Stimulated activated CD4-positive, alpha-beta T cell treated with anti-CD3 and anti-CD28 coated beads, Interleukin-1b, Interleukin-23, amount 100 ng/mL, for 1 hour (primary cell): Measurements from ENCODE around the gene PRAMEF9.
"Not testable (repeated sequence)": the region's sequence is repeated elsewhere in the genome, so short reads cannot be mapped to it uniquely, and the experiment has no call there.

ENCODE experiments used
- DNase-seq, 2 donors: peaks; one replicate each; pipeline ENCODE4 v3.0.0-alpha.2; 2020; ENCODE audit warnings: low read depth in 2 of 2

PRAMEF9 gene

GRCh38 chr1:13171548-13171947 lies at the start of gene PRAMEF9:
Gene PRAMEF9 (plus strand): TSS chr1:13171848. CDS start chr1:13175281, 3,433 bp downstream.
- not testable (repeated sequence) for DNase-seq

DNA sequence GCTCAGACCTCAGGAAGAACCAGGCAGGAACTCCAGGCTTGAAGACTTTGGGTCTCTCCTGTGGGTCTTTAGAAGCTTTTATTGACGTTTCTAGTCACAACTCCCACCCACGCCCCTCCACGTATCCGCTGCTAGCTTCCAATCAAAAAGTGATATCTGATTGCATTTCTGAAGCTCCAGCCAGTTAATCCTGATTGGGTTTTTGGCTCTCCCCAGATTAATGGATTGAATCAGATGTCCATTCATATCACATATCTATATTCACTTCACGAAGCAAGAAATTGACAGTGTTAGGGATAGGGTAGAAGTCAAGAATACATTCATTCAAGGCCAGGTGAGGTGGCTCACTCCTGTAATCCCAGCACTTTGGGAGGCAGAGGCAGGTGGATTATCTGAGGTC lies 15.7 kb upstream of the PRAMEF9 start, which contains the start of gene PRAMEF26:
Gene PRAMEF26, minus strand, starts transcription at position 101 of the 400 bp plus-strand sequence. CDS start 2,914 bp downstream, outside the sequence.
- DNase-seq, result not testable (repeated sequence)

GRCh38 chr1:13165531-13165930 lies 6.1 kb upstream of the PRAMEF9 start, which contains the start of gene HNRNPCL4:
Gene HNRNPCL4 (minus strand): TSS chr1:13165631. CDS start chr1:13165467, 164 bp downstream.
- DNase-seq, result not testable (repeated sequence)

DNA sequence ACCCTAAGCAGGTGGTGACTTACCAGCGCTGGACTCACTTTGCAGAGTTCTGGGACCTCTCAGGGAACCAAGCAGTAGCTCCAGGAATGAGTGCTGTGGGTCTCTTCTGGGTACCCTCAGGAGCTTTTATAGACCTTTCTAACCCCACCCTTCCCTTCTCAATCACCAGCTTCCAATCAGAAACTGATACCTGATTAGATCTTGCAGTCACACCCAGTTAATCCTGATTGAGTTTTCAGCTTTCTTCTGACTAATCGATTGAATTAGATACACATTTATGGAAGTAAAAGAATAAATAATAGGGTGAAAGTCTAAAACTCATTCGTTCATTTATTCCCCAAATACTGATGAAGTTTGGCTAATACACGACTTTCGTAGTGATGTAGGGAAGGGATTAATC lies 29.7 kb downstream of the PRAMEF9 start, which contains the start of gene PRAMEF13:
Gene PRAMEF13, minus strand, starts transcription at position 101 of the 400 bp plus-strand sequence. CDS start 1,820 bp downstream, outside the sequence.
- not testable (repeated sequence) for DNase-seq

- not testable (repeated sequence) for DNase-seq
These were observed 37.1 kb downstream of the PRAMEF9 start for GRCh38 chr1:13208712-13209111.

DNA sequence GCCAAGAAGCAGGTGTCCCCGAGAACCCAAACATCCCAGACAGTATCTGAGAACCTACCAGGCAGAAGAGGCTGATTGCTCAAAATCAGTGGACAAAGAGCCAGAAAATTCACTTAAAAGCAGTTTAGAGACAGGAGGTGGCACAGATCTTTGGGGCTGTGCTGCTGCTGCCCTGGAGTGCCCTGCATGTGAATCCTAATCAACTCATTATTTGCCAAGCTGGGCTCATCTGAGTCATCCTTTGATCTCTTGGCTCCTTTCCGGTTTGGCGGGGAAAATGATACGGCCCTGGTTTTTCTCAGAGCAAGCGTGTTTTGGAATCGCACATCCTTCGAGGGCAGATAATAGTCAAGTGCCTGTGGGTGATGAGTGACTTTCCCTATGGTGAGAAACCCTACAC lies 45.0 kb downstream of the PRAMEF9 start:
- DNase-seq, result not testable (repeated sequence)

DNA sequence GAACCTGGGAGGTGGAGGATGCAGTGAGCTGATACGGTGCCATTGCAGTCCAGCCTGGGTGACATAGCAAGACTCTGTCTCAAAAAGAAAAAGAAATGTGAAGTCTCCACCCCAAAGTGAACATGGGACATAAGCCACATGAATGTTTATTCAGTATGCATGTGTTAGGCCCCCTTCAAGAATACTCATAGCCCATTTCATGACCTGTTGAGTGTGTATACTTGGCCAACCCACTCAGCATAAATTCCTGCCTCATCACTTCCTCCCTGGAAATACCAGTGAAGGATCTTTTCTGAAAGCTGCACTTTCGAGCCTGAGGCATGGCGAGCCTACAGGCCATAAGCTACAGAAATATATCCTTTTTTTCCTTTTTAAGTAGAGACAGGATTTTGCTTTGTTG lies 47.6 kb downstream of the PRAMEF9 start:
- DNase-seq, result not testable (repeated sequence)

DNA sequence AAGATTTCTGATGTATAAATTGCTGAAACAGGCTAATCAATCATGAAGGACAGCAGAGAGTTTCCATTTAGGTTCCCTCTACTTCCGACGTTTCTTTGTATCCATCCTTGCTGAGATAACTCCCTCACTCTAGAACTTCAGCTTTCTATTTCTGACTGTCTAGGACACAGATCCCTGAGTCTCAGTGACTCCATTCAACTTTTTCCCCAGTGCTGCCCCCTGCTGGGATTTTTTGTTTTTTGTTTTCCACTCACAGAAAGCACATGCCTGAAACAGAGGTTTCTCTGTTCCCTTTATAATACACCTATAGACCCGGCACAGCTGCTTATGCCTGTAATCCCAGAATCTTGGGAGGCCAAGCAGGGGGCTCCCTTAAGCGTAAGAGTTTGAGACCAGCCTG lies 51.1 kb downstream of the PRAMEF9 start:
- DNase-seq, result not testable (repeated sequence)

DNA sequence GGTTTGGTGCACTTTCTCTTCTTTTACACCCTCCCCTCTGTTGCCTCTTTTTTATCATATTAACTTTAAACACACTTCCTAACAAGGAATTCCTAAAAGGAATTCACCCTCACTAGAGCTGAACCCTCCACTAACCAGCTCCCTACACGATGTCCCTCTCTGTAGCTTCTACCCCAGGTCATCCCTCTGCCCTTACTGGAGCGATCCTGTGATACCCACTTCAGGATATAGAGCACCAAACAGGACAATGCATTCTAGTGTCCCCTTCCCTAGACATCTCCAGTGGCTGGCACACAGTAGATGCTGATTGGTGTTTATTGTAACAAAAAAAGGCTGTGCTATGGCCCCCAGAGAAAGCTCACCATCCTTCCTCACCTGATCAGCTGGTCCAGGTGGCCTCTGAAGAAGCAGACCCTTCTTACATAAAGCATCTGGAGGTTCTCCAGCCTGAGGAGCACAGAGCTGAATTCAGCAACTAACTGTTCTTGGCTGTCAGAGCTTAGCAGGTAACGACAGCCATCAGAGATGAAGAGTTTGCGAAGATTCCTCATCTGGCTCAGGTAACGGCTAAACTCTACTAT lies 52.9 kb downstream of the PRAMEF9 start:
- DNase-seq, result no peak

DNA sequence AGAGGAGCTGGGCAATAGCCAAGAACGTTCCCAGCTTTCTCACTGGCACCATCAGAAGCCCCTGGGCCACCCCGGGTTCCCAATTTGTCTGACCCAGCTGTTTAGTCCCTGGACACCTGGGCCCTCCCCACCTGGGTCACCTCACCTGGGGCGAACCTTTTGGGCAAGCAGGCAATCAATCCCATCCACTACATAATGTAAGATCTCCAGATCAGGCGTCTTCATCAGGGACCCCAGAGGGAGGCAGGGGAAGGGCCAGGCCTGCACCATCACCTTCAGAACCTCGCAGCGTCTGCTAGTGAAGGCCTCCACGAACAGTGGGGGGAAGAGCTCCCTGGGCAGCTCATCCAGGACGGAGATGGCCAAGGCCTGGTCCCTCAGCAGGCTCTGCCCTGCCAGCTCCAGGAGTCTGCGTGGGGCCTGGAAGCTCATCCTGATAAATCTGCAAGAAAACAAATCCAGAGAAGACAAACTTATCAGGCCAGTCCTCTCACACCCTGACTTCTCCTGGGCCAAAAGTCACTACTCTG lies 54.1 kb downstream of the PRAMEF9 start, which contains the start of gene PRAMEF18:
Gene PRAMEF18, minus strand, starts transcription at position 480 of the 530 bp plus-strand sequence. Its CDS starts 48 bp downstream, at position 432.
- not testable (repeated sequence) for DNase-seq

DNA sequence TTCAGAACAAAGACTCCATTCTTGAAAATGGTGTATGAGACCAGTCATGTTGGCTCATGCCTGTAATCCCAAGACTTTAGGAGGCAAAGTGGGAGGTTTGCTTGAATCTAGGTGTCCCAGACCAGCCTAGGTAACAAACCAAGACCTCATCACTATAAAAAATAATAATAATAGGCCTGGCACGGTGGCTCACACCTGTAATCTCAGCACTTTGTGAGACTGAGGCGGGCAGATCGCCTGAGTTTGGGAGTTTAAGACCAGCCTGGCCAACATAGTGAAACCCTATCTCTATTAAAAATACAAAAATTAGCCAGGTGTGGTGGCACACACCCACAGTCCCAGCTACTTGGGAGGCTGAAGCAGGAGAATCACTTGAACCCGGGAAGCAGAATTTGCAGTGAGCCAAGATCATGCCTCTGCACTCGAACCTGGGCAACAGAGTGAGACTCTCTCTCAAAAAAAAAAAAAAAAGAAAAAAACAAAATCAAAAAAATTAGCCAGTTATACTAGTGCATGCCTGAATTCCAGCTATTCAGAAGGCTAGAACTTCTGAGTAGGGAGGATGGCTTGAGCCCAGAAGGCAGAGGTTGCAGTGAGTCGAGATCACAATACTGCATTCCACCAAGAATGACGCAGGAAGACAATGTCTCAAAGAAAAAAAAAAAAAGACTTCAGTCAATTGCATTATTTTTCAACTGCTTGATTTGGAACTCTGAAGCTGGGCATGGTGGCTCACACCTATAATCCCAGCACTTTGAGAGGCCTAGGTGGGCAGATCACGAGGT lies 55.8 kb downstream of the PRAMEF9 start:
- not testable (repeated sequence) for DNase-seq

GRCh38 chr1:13228343-13228781 lies 56.7 kb downstream of the PRAMEF9 start:
- DNase-seq, result peak in 1 of 2 donors; percentile 23
